ENCODE results near the gene SLC6A4. TPM values are rescaled to one million over a fixed set of nuclear protein-coding genes. Genes with fewer than 3 reads are reported as not detected.

The SLC6A4 gene
- total RNA-seq, 1 experiment from 2014 or later: 0.02 TPM

GRCh38 chr17:30249460-30249859 is 14.0 kb upstream of the SLC6A4 start:
- no peak overlapping the region for H4K8ac ChIP-seq (replicated peaks; ENCODE audit: insufficient read length, low read depth, low read length)
- no peak overlapping the region for H3T11ph ChIP-seq (ENCODE audit: low read length)
- no peak overlapping the region for H4K91ac ChIP-seq (ENCODE audit: insufficient read length, low read depth, low read length)
- no peak overlapping the region for H3K27ac ChIP-seq (ENCODE audit: insufficient read length, low read depth, low read length)
- no peaks in the 10 kb centered on the region for H3K27me3 ChIP-seq (ENCODE audit: insufficient read depth, low read length)
- H2BK15ac ChIP-seq (ENCODE audit: low read depth, low read length): no peak overlapping the region
- H3K4me2 ChIP-seq (ENCODE audit: insufficient read depth, insufficient read length, low read length): no peak overlapping the region
- no peaks in the 10 kb centered on the region for H3K79me2 ChIP-seq (ENCODE audit: insufficient read depth, low read length)
- H3K23me2 ChIP-seq (ENCODE audit: insufficient read length, low read depth, low read length, poor library complexity, severe bottlenecking): no peaks in the 10 kb centered on the region
- Mint-ChIP-seq H3K27ac (no peak overlapping the region), H3K4me3 (no peak overlapping the region), H3K9me3 (no peaks in the 10 kb centered on the region), H3K36me3 (ENCODE audit: insufficient read depth in 1 of 3, low read depth in 3 of 3) (peaks cover 9 to 47% (median 36%) of the 10 kb centered on the region in 3 experiments; a peak in 5 of 7 replicates), H3K27me3 (ENCODE audit: low read depth) (no peaks in the 10 kb centered on the region), H3K4me1 (no peaks in the 10 kb centered on the region)
- H2BK12ac ChIP-seq (ENCODE audit: insufficient read length, low read depth, low read length): no peak overlapping the region
- no CpG with 5 or more reads among the region's 5 CpGs for WGBS (ENCODE audit: extremely low coverage, insufficient read length, low lambda C conversion rate)
- no peak overlapping the region for H3K4ac ChIP-seq (ENCODE audit: low read depth, low read length)
- H3K56ac ChIP-seq (ENCODE audit: insufficient read length, low read depth, low read length): no peak overlapping the region
- H4K5ac ChIP-seq (ENCODE audit: insufficient read length, low read depth, low read length): no peak overlapping the region
- no peak overlapping the region for H2BK20ac ChIP-seq (ENCODE audit: low read depth, low read length, poor library complexity, severe bottlenecking)
- no peak overlapping the region for H3K23ac ChIP-seq (ENCODE audit: insufficient read length, low read depth, low read length)
- no peaks in the 10 kb centered on the region for H3K9me3 ChIP-seq (ENCODE audit: control insufficient read depth, low read depth, low read length)
- no peak overlapping the region for H3K9ac ChIP-seq (ENCODE audit: extremely low read depth, insufficient read length, low read length)
- H4K20me1 ChIP-seq (ENCODE audit: control insufficient read depth, insufficient read depth, insufficient read length): no peaks in the 10 kb centered on the region
- DNase-seq: no peak
- no peak overlapping the region for H2AK5ac ChIP-seq (ENCODE audit: insufficient read length, low read length)
- H3K14ac ChIP-seq (ENCODE audit: insufficient read depth, low read length): no peak overlapping the region
- H3K4me1 ChIP-seq (ENCODE audit: insufficient read depth, low read length): no peaks in the 10 kb centered on the region
- no peak overlapping the region for H2AFZ ChIP-seq (ENCODE audit: low read length)
- no peaks in the 10 kb centered on the region for H3K79me1 ChIP-seq (ENCODE audit: insufficient read depth, low read depth, low read length, poor library complexity, severe bottlenecking)
- H2BK5ac ChIP-seq (ENCODE audit: insufficient read length, low read length): no peak overlapping the region
- TF ChIP-seq CTCF (conservative IDR thresholded peaks at IDR 0.05): no peak
- H2BK120ac ChIP-seq (ENCODE audit: low read depth, low read length, poor library complexity, severe bottlenecking): no peak overlapping the region
- no peak overlapping the region for H3K18ac ChIP-seq (ENCODE audit: insufficient read length, low read depth, low read length)

Data from H9 (cell line).